SJCRH30 (cell line): Measurements from ENCODE around the gene SIGLEC12. TPM values are rescaled to one million over a fixed set of nuclear protein-coding genes. Genes with fewer than 3 reads are reported as not detected.

ENCODE experiments used
- DNase-seq, 2 experiments: peaks; one replicate each; pipeline ENCODE4 v3.0.0-alpha.2; 2015 to 2020
- H3K27ac ChIP-seq: fragments of 250-450 bp; sonication (Bioruptor Pico); 2 replicates; pipeline ENCODE4 v1.5.1; 2020; ENCODE audit warnings: mild to moderate bottlenecking, moderate library complexity
- H3K27me3 ChIP-seq: fragments of 250-450 bp; sonication (Bioruptor Pico); 2 replicates; pipeline ENCODE4 v1.5.1; 2020; ENCODE audit warnings: mild to moderate bottlenecking, moderate library complexity
- H3K36me3 ChIP-seq: fragments of 250-450 bp; sonication (Bioruptor Pico); 2 replicates; pipeline ENCODE4 v1.5.1; 2020; ENCODE audit warnings: mild to moderate bottlenecking, moderate library complexity
- H3K4me1 ChIP-seq: fragments of 250-450 bp; sonication (Bioruptor Pico); 2 replicates; pipeline ENCODE4 v1.5.1; 2020; ENCODE audit warnings: mild to moderate bottlenecking, moderate library complexity
- H3K4me3 ChIP-seq: fragments of 250-450 bp; sonication (Bioruptor Pico); 2 replicates; pipeline ENCODE4 v1.5.1; 2020; ENCODE audit warnings: mild to moderate bottlenecking, moderate library complexity
- H3K9me3 ChIP-seq: fragments of 250-450 bp; sonication (Bioruptor Pico); replicated peaks from 2 replicates; pipeline ENCODE4 v1.5.1; 2020; ENCODE audit warnings: mild to moderate bottlenecking, moderate library complexity
- total RNA-seq: library from RNA; depleted of rRNA; stranded (reverse); fragments of >200 nt; shearing (Covaris generic); gene quantifications from 2 replicates; pipeline ENCODE4 v1.2.3, GENCODE V29; 2014; rRNA removed

The SIGLEC12 gene
- total RNA-seq, result not detected in 2 replicates

DNA sequence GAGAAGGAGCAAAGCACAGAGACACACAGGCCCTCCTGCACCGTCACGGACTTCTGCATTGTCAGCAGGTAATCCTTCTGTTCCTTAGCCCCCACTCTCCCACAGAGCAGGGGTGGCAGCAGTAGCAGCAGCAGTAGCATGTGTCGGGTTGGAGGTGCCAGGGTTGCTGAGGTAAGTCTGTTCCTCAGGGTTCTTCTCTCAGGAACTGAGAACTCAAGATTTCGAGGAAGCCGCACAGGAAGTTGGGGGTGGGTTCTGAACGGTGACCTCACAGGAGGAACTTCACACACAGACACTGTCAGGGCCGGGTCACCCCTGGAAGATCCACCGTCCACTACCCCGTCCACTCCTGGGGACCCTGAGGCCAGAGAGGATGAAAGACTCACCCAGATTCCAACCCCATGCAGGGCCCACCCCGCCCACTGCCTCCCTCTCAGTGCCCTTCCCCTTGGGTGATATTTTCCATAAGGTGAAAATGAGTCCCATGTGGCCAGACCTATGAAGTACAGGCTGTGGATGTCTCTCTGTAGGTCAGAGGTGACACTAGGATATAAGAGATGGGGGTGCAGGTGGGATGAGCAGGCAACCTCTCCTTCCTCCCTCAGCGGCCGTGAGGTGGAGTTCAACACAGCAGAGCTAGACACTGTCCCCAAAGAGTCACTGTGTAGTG lies at the start of gene SIGLEC12:
TSS of gene SIGLEC12 (minus strand) at position 207 of the 670 bp plus-strand sequence. CDS start at position 140, 67 bp downstream.
- no peak for DNase-seq

GRCh38 chr19:51550848-51551672 lies 49.5 kb upstream of the SIGLEC12 start:
- no peaks in the 10 kb centered on the region for H3K27me3 ChIP-seq
- no peak for DNase-seq

More for the DNA sequence above, at the start of gene SIGLEC12:
- H3K27me3 ChIP-seq, result no peaks in the 10 kb centered on the region
- H3K4me3 ChIP-seq, result no peak within 1 kb of the TSS
- no peaks in the 10 kb centered on the region for H3K9me3 ChIP-seq
- no peaks in the 10 kb centered on the region for H3K4me1 ChIP-seq
- H3K27ac ChIP-seq, result no peak within 1 kb of the TSS
- no peaks in the 10 kb centered on the region for H3K36me3 ChIP-seq

GRCh38 chr19:51549533-51550324 lies 48.1 kb upstream of the SIGLEC12 start:
- Histone ChIP-seq H3K9me3 (no peaks in the 10 kb centered on the region), H3K27ac (no peak overlapping the region), H3K4me3 (no peak overlapping the region), H3K36me3 (no peaks in the 10 kb centered on the region), H3K4me1 (no peaks in the 10 kb centered on the region), H3K27me3 (no peaks in the 10 kb centered on the region)
- no peak for DNase-seq

More at GRCh38 chr19:51550848-51551672, 49.5 kb upstream of the SIGLEC12 start:
- Histone ChIP-seq H3K36me3 (no peaks in the 10 kb centered on the region), H3K9me3 (no peaks in the 10 kb centered on the region), H3K4me1 (no peaks in the 10 kb centered on the region), H3K27ac (no peak overlapping the region), H3K4me3 (no peak overlapping the region)

DNA sequence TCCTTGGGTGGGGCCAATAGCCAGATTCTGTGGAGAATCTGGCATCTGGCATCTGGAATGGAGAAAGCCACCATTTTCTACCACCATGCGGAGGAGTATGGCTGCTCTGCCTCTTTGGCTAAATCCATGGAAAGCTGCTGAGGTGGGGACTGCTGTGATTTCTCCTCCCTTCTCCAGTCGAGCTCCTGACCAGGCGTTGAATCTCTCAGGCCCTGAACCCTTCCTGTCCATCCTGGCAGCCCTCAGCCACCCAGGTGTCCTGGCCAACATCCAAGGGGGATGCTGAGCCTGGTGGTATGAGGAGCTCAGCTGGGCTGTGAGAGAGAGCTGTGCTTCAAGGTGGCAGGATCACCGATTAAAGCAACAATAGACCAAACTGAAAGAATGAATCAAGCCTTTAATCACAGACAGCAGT lies 47.3 kb upstream of the SIGLEC12 start:
- H3K27ac ChIP-seq, result no peak overlapping the region
- H3K36me3 ChIP-seq, result no peaks in the 10 kb centered on the region
- H3K9me3 ChIP-seq, result no peaks in the 10 kb centered on the region
- H3K4me1 ChIP-seq, result no peaks in the 10 kb centered on the region
- H3K27me3 ChIP-seq, result no peaks in the 10 kb centered on the region
- H3K4me3 ChIP-seq, result no peak overlapping the region
- no peak for DNase-seq

- H3K4me3 ChIP-seq, result no peak overlapping the region
- no peak for DNase-seq
- H3K36me3 ChIP-seq, result no peaks in the 10 kb centered on the region
- H3K9me3 ChIP-seq, result no peaks in the 10 kb centered on the region
- no peak overlapping the region for H3K27ac ChIP-seq
- H3K27me3 ChIP-seq, result no peaks in the 10 kb centered on the region
- no peaks in the 10 kb centered on the region for H3K4me1 ChIP-seq
Observed at GRCh38 chr19:51548213-51548651, 46.6 kb upstream of the SIGLEC12 start.

- Histone ChIP-seq H3K4me1 (no peaks in the 10 kb centered on the region), H3K9me3 (no peaks in the 10 kb centered on the region), H3K4me3 (no peak overlapping the region), H3K27ac (no peak overlapping the region), H3K27me3 (no peaks in the 10 kb centered on the region), H3K36me3 (no peaks in the 10 kb centered on the region)
- DNase-seq, result no peak
Observed at GRCh38 chr19:51547397-51548212, 46.0 kb upstream of the SIGLEC12 start.

DNA sequence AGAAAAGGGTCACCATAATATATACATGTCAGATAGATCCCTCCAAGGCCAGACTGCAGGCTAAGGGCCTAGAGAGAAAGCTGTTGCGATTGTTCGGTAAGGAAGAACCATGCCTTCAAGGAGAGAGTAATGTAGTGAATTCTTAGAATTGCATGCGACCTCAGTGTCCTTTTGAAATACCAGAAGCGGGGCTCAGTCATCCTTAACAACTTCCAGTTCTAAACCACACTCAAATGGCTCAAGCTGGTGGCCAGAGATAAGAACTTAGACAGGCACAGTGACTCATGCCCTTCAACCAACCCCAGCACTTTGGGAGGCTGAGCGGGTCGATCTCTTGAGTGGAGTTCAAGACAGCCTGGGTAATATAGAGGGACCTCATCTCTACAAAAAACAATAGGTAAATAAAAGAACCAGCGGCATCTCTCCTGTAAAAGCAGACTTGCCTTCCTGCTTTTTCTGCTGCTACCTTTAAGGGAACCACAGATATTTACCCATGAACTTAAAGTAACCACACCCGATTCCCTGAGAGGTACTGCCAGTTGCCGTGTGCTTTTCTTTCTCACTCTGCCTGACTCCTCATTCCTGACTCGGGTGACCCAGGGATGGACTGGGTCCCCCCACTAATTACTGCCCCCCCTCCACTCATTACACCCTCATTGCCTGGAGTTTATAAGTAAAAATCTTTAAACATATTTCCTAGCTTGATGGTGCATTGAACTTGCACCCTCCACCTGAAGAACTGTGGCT lies 45.2 kb upstream of the SIGLEC12 start:
- Histone ChIP-seq H3K27ac (no peak overlapping the region), H3K4me3 (no peak overlapping the region)
- no peak for DNase-seq

DNA sequence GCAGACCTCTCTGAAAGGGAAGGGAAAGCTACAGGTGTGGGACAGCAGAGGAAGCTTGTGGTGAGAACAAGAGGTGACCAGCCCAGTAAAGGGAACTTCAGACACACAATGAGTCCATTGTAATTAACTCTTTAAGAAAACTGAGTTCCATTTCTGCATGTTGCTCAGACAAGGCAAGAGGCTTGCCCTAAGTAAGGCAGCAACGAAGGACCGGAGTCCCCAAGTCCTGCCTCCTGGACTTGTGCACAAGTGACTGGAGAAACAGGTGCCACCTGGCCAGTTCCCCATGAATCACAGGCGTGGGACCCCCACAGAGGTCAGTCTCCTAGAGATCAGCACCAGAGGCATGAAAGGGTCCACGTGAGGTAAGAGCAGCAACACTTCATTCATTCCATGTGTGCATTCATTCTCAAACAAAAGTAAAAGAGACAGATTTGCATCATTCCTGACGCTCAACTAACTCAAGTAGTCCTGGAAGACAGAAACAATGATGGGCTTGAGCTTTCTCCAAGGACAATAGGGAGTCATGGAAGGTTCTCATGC lies 44.6 kb upstream of the SIGLEC12 start:
- no peaks in the 10 kb centered on the region for H3K27me3 ChIP-seq
- H3K9me3 ChIP-seq, result no peaks in the 10 kb centered on the region
- no peak overlapping the region for H3K4me3 ChIP-seq
- H3K27ac ChIP-seq, result no peak overlapping the region
- DNase-seq, result no peak
- no peaks in the 10 kb centered on the region for H3K36me3 ChIP-seq
- no peaks in the 10 kb centered on the region for H3K4me1 ChIP-seq

More for the DNA sequence above, 45.2 kb upstream of the SIGLEC12 start:
- Histone ChIP-seq H3K9me3 (no peaks in the 10 kb centered on the region), H3K27me3 (no peaks in the 10 kb centered on the region), H3K4me1 (no peaks in the 10 kb centered on the region), H3K36me3 (no peaks in the 10 kb centered on the region)

- Histone ChIP-seq H3K9me3 (no peaks in the 10 kb centered on the region), H3K27ac (no peak overlapping the region), H3K36me3 (no peaks in the 10 kb centered on the region), H3K27me3 (no peaks in the 10 kb centered on the region), H3K4me3 (no peak overlapping the region), H3K4me1 (no peaks in the 10 kb centered on the region)
- no peak for DNase-seq
Observed at GRCh38 chr19:51544038-51544437, 42.4 kb upstream of the SIGLEC12 start.

DNA sequence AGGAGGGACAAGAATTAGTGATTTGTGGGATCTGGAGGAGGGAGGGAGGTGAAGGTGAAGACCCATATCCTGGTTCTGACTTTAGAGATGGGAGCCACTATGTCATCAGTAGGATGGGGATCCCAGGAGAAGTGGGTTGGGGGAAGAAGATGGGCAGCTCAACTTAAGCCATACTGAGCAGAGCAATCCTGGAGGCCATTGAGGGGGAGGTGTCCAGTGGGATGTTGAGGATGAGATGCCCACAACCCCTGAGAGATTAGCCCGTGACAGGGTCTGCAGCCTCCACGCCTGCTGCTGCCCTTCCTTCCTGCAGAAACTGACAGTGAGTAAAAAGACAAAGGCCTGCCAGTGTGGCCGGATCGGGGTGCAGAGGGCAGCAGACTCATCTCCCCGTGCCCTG lies 41.1 kb upstream of the SIGLEC12 start:
- no peaks in the 10 kb centered on the region for H3K4me1 ChIP-seq
- no peaks in the 10 kb centered on the region for H3K36me3 ChIP-seq
- H3K27me3 ChIP-seq, result no peaks in the 10 kb centered on the region
- DNase-seq, result no peak
- no peaks in the 10 kb centered on the region for H3K9me3 ChIP-seq
- H3K27ac ChIP-seq, result no peak overlapping the region
- H3K4me3 ChIP-seq, result no peak overlapping the region

- no peaks in the 10 kb centered on the region for H3K36me3 ChIP-seq
- H3K4me3 ChIP-seq, result no peak overlapping the region
- no peak for DNase-seq
- H3K27ac ChIP-seq, result no peak overlapping the region
- no peaks in the 10 kb centered on the region for H3K9me3 ChIP-seq
- no peaks in the 10 kb centered on the region for H3K4me1 ChIP-seq
- no peaks in the 10 kb centered on the region for H3K27me3 ChIP-seq
Observed at GRCh38 chr19:51541458-51542357, 40.1 kb upstream of the SIGLEC12 start.

DNA sequence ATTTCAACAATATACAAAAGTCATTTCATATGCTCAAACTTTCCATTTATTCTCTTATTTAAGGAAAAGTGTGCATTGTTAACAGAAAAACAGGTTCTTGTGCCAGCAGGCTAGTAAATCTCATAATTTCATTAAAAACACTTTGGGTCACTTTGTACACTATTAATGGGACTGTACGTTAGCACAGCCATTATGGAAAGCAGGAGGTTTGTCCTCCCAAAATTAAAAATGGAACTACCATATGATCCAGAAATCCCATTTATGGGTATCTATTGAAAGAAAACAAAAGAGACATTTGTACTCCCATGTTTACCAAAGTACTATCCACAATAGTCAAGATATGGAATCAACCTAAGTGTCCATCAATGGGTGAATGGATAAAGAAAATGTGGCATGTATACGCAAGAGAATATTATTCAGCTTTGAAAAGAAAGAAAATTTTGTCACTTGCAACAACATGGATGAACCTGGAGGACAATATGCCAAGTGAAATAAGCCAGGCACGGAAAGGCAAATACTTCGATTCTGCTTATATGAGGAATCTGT lies 38.3 kb upstream of the SIGLEC12 start:
- no peaks in the 10 kb centered on the region for H3K4me1 ChIP-seq
- no peak overlapping the region for H3K27ac ChIP-seq
- H3K27me3 ChIP-seq, result no peaks in the 10 kb centered on the region
- no peaks in the 10 kb centered on the region for H3K36me3 ChIP-seq
- H3K4me3 ChIP-seq, result no peak overlapping the region
- no peaks in the 10 kb centered on the region for H3K9me3 ChIP-seq
- DNase-seq, result no peak
